HepG2 (cell line): ENCODE data around the gene ABCG2. TPM values are rescaled to one million over a fixed set of nuclear protein-coding genes. Genes with fewer than 3 reads are reported as not detected.

Source experiments
- CREM ChIP-seq, 2 experiments: sonication (generic) in 1 of 2; formaldehyde crosslinking in 1 of 2; IDR thresholded peaks; 2 replicates each; pipeline versions ENCODE4 v1.4.0 to v1.6.1; 2016 to 2020; ENCODE audit warnings: antibody characterized with exemption in 1 of 2, mild to moderate bottlenecking in 1 of 2, missing genetic modification reagents in 1 of 2
- CTCF ChIP-seq: sonication (generic); formaldehyde crosslinking; IDR thresholded peaks from 2 replicates; pipeline ENCODE4 v1.5.0; 2020; ENCODE audit warnings: mild to moderate bottlenecking, missing genetic modification reagents, moderate library complexity
- DRAP1 ChIP-seq: IDR thresholded peaks from 2 replicates; pipeline ENCODE4 v1.6.1; 2016; ENCODE audit warnings: missing genetic modification reagents, missing compliant biosample characterization
- FOXA3 ChIP-seq: IDR thresholded peaks from 2 replicates; pipeline ENCODE4 v1.6.1; 2016; ENCODE audit warnings: missing genetic modification reagents, missing compliant biosample characterization
- JUND ChIP-seq: sonication (generic); formaldehyde crosslinking; IDR thresholded peaks from 2 replicates; pipeline ENCODE4 v1.8.0; 2022; ENCODE audit warnings: mild to moderate bottlenecking, missing genetic modification reagents
- KLF15 ChIP-seq: sonication (generic); formaldehyde crosslinking; IDR thresholded peaks from 2 replicates; pipeline ENCODE4 v1.8.1; 2023; ENCODE audit warnings: borderline replicate concordance, mild to moderate bottlenecking, inconsistent platforms, missing genetic modification reagents, mixed read lengths
- NR2F2 ChIP-seq: IDR thresholded peaks from 2 replicates; pipeline ENCODE4 v1.6.1; 2012; ENCODE audit warnings: low read depth, inconsistent platforms, borderline replicate concordance
- PHF5A ChIP-seq: IDR thresholded peaks from one replicate; pipeline ENCODE4 v1.6.1; 2018; ENCODE audit warnings: low read depth, missing genetic modification reagents; ENCODE audit not compliant: unreplicated experiment
- RAD21 ChIP-seq: fragments of 450-650 bp; formaldehyde crosslinking; IDR thresholded peaks from 2 replicates; pipeline ENCODE4 v1.5.0; 2020; ENCODE audit warnings: mild to moderate bottlenecking
- RXRB ChIP-seq: IDR thresholded peaks from 2 replicates; pipeline ENCODE4 v1.6.1; 2016; ENCODE audit warnings: borderline replicate concordance, missing genetic modification reagents, missing compliant biosample characterization
- SMC3 ChIP-seq: IDR thresholded peaks from 2 replicates; pipeline ENCODE4 v1.6.1; 2011; ENCODE audit warnings: low read length, improper control_type of control experiment
- SP4 ChIP-seq: sonication (generic); formaldehyde crosslinking; IDR thresholded peaks from 2 replicates; pipeline ENCODE4 v1.8.1; 2023; ENCODE audit warnings: mild to moderate bottlenecking, missing genetic modification reagents
- SPEN ChIP-seq: sonication (generic); formaldehyde crosslinking; IDR thresholded peaks from 2 replicates; pipeline ENCODE4 v1.5.1; 2020; ENCODE audit warnings: low read depth, mild to moderate bottlenecking, missing genetic modification reagents
- SRF ChIP-seq: IDR thresholded peaks from 2 replicates; pipeline ENCODE4 v1.6.1; 2011; ENCODE audit warnings: mild to moderate bottlenecking, low read depth, low read length, moderate library complexity
- TBL1XR1 ChIP-seq: fragments of 150-350 bp; IDR thresholded peaks from 2 replicates; pipeline ENCODE4 v1.6.1; 2014; ENCODE audit warnings: borderline replicate concordance, low read length; ENCODE audit not compliant: partially characterized antibody
- TMF1 ChIP-seq: sonication (generic); formaldehyde crosslinking; IDR thresholded peaks from 2 replicates; pipeline ENCODE4 v1.8.1; 2022; ENCODE audit warnings: low read depth, missing genetic modification reagents
- WIZ ChIP-seq: sonication (generic); formaldehyde crosslinking; IDR thresholded peaks from 2 replicates; pipeline ENCODE4 v1.5.1; 2020; ENCODE audit warnings: mild to moderate bottlenecking, missing genetic modification reagents
- ZMYM4 ChIP-seq: sonication (generic); formaldehyde crosslinking; IDR thresholded peaks from 2 replicates; pipeline ENCODE4 v1.8.1; 2023; ENCODE audit warnings: mild to moderate bottlenecking, missing genetic modification reagents
- ZNF253 ChIP-seq: sonication (generic); formaldehyde crosslinking; IDR thresholded peaks from 2 replicates; pipeline ENCODE4 v1.8.0; 2022; ENCODE audit warnings: mild to moderate bottlenecking, missing genetic modification reagents, borderline replicate concordance
- ZNF256 ChIP-seq: sonication (generic); formaldehyde crosslinking; conservative IDR thresholded peaks from 2 replicates; pipeline ENCODE4 v1.4.0; 2020; ENCODE audit warnings: missing genetic modification reagents
- ZNF644 ChIP-seq: IDR thresholded peaks from 2 replicates; pipeline ENCODE4 v1.6.1; 2016; ENCODE audit warnings: low read depth
- polyA plus RNA-seq, 8 experiments: library from polyadenylated mRNA; depleted of rRNA in 3 of 8; stranded (reverse) in 7 of 8; unstranded in 1 of 8; fragments of >200 nt; fragmentation: Illumina TruSeq in 4 of 8; extraction: Trizol in 4 of 8; gene quantifications; 2 replicates each; pipeline versions ENCODE4 v1.2.1 to v1.2.3, GENCODE V29; 2011 to 2016; ENCODE audit warnings: low read depth in 4 of 8, missing spikeins in 1 of 8, mixed read lengths in 1 of 8; ENCODE audit not compliant: insufficient read depth in 1 of 8
- total RNA-seq, 5 experiments: library from RNA; depleted of rRNA; stranded (reverse); fragments of >200 nt; fragmentation: Illumina TruSeq; extraction: Trizol; gene quantifications; 2 replicates each; pipeline ENCODE4 v1.2.3, GENCODE V29; 2016; ENCODE audit warnings: low read depth in 1 of 5
- TF ChIP-seq, protein P1 (sequence below): sonication (generic); formaldehyde crosslinking; IDR thresholded peaks from 2 replicates; pipeline ENCODE4 v1.5.0; 2020; ENCODE audit warnings: missing genetic modification reagents
- TF ChIP-seq, protein P2 (sequence below): sonication (generic); formaldehyde crosslinking; IDR thresholded peaks from 2 replicates; pipeline ENCODE4 v1.8.0; 2022; ENCODE audit warnings: mild to moderate bottlenecking, missing genetic modification reagents
- TF ChIP-seq, protein P3 (sequence below), 2 experiments: sonication (generic) in 1 of 2; formaldehyde crosslinking in 1 of 2; IDR thresholded peaks; 2 replicates each; pipeline versions ENCODE4 v1.4.0 to v1.6.1; 2018 to 2020; ENCODE audit warnings: missing genetic modification reagents in 2 of 2, borderline replicate concordance in 1 of 2, low read depth in 1 of 2, mild to moderate bottlenecking in 1 of 2, missing biosample characterization in 1 of 2

Gene ABCG2
- total and polyA plus RNA-seq, 2 of the 13 experiments (the other 11 are each of a cell fraction or from before 2014, with no cell fraction given), result 10.0 to 15.7 TPM

DNA sequence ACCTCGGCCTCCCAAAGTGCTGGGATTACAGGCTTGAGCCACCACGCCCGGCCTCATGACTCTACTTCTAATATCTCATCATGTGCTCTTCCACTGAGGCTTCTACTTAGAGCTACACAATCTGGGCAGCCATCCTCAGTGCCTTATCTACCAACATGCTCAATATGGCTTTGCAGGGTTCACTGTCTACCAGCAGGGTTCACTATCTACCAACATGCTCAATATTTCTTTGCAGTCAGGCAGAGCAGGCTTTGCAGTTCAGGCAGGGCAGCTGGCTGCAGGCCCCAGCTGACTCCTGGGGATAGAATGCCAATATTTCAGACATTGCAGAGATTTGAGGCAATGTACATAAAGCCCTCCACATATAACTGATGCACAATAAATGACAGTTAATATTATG lies 103.5 kb downstream of the ABCG2 start (continued):
- TF ChIP-seq TMF1 (no peak), KLF15 (CRISPR knock-in tag) (no peak), ZNF644 (CRISPR knock-in tag) (0 out of 2 replicates have a peak, but pooled peaks have one; percentile 20), CTCF (CRISPR knock-in tag) (peak; percentile 93), CREM (IDR thresholded peaks at IDR 0.05) (no peak), CREM (CRISPR knock-in tag; IDR thresholded peaks at IDR 0.05) (no peak), DRAP1 (CRISPR knock-in tag) (0 out of 2 replicates have a peak, but pooled peaks have one; percentile 27), WIZ (CRISPR knock-in tag) (no peak), SMC3 (peak; percentile 99), PHF5A (CRISPR knock-in tag) (no peak), ZMYM4 (CRISPR knock-in tag) (peak; percentile 38; the same call in 1 of the 2 replicates), SP4 (CRISPR knock-in tag) (0 out of 2 replicates have a peak, but pooled peaks have one; percentile 23), SPEN (CRISPR knock-in tag) (no peak), NR2F2 (no peak), RXRB (CRISPR knock-in tag) (peak; percentile 24; the same call in 1 of the 2 replicates), ZNF256 (CRISPR knock-in tag) (no peak), JUND (CRISPR knock-in tag) (no peak), FOXA3 (CRISPR knock-in tag) (0 out of 2 replicates have a peak, but pooled peaks have one; percentile 20), SRF (0 out of 2 replicates have a peak, but pooled peaks have one; percentile 16), TBL1XR1 (no peak), RAD21 (peak; percentile 95), ZNF253 (CRISPR knock-in tag) (no peak)
- TF ChIP-seq, protein P1, sequence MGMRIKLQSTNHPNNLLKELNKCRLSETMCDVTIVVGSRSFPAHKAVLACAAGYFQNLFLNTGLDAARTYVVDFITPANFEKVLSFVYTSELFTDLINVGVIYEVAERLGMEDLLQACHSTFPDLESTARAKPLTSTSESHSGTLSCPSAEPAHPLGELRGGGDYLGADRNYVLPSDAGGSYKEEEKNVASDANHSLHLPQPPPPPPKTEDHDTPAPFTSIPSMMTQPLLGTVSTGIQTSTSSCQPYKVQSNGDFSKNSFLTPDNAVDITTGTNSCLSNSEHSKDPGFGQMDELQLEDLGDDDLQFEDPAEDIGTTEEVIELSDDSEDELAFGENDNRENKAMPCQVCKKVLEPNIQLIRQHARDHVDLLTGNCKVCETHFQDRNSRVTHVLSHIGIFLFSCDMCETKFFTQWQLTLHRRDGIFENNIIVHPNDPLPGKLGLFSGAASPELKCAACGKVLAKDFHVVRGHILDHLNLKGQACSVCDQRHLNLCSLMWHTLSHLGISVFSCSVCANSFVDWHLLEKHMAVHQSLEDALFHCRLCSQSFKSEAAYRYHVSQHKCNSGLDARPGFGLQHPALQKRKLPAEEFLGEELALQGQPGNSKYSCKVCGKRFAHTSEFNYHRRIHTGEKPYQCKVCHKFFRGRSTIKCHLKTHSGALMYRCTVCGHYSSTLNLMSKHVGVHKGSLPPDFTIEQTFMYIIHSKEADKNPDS, result no peak
- TF ChIP-seq, protein P2, sequence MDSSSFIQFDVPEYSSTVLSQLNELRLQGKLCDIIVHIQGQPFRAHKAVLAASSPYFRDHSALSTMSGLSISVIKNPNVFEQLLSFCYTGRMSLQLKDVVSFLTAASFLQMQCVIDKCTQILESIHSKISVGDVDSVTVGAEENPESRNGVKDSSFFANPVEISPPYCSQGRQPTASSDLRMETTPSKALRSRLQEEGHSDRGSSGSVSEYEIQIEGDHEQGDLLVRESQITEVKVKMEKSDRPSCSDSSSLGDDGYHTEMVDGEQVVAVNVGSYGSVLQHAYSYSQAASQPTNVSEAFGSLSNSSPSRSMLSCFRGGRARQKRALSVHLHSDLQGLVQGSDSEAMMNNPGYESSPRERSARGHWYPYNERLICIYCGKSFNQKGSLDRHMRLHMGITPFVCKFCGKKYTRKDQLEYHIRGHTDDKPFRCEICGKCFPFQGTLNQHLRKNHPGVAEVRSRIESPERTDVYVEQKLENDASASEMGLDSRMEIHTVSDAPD (CRISPR knock-in tag), result 0 out of 2 replicates have a peak, but pooled peaks have one; percentile 40
- TF ChIP-seq, protein P3, sequence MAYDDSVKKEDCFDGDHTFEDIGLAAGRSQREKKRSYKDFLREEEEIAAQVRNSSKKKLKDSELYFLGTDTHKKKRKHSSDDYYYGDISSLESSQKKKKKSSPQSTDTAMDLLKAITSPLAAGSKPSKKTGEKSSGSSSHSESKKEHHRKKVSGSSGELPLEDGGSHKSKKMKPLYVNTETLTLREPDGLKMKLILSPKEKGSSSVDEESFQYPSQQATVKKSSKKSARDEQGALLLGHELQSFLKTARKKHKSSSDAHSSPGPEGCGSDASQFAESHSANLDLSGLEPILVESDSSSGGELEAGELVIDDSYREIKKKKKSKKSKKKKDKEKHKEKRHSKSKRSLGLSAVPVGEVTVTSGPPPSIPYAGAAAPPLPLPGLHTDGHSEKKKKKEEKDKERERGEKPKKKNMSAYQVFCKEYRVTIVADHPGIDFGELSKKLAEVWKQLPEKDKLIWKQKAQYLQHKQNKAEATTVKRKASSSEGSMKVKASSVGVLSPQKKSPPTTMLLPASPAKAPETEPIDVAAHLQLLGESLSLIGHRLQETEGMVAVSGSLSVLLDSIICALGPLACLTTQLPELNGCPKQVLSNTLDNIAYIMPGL (CRISPR knock-in tag; IDR thresholded peaks at IDR 0.05; ENCODE audit: borderline replicate concordance in 1 of 2, low read depth in 1 of 2), result peak; percentile 31 to 51; a peak in 2 of 4 replicates
